ENCODE data around the gene UVRAG.

DNA sequence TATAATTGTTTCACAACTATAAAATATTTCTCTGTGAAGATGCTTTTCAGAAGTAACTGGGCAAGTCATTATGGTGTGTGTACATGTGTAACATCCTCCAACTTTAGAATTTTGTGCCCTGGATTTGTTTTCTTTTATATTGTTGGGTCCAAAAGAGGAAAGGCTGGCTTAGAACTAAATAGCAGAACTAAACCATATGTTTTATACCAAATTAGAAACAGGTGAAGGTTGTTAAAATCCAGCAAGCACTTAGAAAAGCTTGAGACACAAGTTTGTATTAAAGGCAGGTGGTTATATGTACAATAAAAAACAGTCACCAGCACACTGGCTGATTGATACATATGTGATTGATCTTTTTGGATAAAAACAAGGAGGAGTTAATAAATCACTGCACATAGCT is 232.8 kb downstream of the UVRAG start:
- TF ChIP-seq, protein P1, sequence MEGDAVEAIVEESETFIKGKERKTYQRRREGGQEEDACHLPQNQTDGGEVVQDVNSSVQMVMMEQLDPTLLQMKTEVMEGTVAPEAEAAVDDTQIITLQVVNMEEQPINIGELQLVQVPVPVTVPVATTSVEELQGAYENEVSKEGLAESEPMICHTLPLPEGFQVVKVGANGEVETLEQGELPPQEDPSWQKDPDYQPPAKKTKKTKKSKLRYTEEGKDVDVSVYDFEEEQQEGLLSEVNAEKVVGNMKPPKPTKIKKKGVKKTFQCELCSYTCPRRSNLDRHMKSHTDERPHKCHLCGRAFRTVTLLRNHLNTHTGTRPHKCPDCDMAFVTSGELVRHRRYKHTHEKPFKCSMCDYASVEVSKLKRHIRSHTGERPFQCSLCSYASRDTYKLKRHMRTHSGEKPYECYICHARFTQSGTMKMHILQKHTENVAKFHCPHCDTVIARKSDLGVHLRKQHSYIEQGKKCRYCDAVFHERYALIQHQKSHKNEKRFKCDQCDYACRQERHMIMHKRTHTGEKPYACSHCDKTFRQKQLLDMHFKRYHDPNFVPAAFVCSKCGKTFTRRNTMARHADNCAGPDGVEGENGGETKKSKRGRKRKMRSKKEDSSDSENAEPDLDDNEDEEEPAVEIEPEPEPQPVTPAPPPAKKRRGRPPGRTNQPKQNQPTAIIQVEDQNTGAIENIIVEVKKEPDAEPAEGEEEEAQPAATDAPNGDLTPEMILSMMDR (optimal IDR thresholded peaks at IDR 0.05 in 1 of 3, IDR thresholded peaks at IDR 0.05 in 1 of 3, conservative IDR thresholded peaks at IDR 0.05 in 1 of 3; ENCODE audit: extremely low read depth in 1 of 3, insufficient read depth in 2 of 3, low read length in 3 of 3) = no peak
- no peak for TF ChIP-seq EZH2 (IDR thresholded peaks at IDR 0.05; ENCODE audit: low read length)
